ENCODE data around the gene NUP93.
A peak's percentile ranks its signal among the peaks of the same experiment; 100 is the strongest.

The NUP93 gene

DNA sequence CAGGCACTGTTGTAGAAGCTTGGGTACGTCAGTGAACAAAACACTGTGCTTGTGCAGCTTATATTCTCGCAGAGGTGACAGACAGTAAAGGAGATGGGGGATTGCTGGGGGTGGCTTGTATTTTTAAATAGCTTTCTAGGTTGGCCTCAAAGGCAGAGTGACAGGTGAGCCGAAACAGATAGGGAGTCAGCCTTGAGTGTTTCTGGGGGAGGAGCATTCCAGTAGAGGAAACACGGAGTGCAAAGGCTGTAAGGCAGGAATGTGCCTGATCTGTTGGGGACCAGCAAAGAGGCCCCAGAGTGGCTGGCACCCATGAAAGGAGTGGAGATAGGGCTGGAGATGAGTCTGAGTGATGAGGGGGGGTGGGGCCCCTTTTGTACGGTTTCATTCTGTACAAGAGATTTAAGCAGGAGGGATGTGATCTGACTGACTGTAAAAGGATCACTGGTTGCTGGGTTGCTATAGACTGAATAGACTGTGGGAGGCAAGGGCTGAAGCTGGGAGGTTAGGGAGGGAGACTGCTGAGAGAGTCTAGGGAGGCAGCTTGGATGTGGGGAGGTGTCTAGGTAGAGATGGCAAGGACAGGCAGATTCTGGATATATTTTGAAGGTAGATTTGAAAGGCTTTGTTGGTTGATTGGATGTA, 15.2 kb downstream of the NUP93 start:
- no peak for DNase-seq

DNA sequence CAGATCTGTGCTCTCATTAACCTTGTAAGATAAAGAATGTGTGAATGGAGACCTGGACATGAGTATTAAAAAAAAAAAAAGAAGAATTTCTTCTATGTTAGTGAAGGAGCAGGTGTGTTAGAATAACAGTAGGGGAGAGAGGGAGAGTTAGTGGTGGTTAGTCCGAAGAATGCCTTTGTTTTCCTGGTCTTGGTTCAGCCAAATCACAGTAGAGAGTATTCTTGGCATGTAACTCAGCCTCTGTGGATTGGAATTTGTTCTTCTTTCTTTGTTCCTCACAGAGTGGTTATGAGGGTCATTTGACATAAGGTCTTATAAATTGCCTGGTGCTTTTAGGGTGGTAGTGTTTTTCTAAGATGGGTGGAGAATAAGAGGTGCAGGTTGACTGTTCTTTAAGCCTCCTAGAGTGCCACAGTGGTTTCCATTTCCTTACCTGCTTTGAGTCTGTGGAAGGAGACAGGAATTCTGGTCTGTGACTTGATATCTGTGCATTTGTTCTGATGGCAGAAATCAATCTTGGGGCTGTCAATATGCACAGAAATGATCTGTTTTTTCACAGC, 17.6 kb downstream of the NUP93 start:
- DNase-seq, result no peak

DNA sequence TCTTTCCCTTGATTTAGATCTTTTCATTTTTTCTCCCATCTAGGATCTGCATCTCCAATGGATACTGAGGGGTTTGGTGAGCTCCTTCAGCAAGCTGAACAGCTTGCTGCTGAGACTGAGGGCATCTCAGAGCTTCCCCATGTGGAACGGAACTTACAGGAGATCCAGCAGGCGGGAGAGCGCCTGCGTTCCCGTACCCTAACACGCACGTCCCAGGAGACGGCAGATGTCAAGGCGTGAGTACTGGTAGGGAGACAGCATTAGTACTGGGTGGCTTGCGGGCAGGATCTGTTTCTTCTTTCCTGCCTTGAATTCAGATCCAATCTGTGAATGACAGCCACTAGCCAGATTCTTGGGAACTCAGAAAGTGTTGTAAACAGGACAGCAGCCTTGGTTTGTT, 18.3 kb downstream of the NUP93 start:
- DNase-seq, result no peak

DNA sequence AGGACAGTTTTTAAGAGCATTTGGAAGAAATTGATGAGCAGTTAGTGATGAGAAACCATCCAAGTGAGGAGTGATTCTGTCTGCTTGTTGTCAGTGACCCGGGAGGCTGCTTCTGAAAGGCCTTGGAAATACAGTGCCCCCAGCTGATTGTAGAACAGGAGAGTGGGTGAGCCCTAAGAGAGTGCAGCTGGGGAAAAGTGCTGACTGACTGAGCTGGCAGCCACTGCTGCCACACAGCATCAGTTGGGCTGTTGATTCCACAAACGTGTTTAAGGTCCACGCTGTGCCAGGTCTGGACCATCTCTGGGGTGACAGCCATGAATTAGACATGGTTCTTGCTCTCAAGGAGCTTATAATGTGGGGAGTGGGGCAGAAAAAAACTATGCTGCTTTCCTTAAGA, 18.9 kb downstream of the NUP93 start:
- no peak for DNase-seq

DNA sequence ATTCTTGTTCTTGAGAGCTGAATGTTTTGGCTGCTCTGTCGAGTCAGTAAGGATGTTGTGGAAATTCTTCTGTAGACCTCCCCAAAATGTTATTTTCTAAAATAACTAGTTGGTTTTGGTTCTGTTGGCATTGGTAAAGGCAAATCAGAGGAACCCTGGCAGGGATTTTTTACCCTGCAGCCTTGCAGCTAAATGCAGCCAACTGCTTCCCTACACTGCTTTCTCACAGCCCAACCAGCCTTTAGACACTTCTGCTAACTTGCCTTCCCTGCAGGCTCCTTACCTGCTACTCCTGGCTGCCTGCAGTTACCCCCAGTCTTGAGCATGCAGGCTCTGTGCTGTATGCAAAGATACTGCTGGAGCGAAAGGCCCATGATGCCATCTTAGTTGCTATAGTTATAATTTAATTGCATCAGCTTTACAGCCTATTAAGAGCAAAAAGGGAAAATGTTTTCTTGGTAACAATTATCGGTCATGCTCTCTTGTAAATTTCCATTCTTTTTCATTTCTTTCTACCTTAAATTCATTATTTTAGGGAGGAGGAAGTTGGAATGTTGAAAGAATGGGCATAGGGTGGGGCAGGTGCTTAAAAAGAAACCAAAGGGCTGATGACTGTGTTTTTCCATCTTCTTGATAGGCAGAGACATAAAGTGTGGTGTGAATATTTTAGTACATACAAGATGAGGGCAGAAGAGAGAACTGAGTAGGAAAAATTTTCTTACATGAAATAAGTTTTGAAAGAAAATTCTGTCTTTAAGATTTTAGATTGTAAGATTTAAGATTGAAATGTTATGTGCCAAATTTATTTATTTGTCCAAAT, 20.0 kb downstream of the NUP93 start:
- peak; percentile 38 for DNase-seq

DNA sequence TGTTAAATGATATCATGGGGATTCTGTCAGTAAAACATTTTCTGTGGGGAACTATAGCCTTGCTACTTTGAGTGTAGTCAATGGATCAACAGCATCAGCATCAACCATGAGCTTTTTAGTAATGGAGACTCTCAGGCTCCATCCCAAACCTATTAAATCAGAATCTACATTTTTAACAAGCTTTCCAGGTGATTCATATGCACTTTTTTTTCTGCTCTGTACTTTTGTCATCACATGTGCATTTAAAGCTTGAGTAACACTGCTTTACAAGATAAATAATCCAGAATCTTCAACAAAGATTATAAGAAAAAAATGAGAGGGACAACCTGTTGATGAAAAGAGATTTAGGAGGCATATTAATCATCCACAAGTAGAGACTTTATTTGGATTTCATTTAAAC, 23.5 kb downstream of the NUP93 start:
- no peak for DNase-seq

DNA sequence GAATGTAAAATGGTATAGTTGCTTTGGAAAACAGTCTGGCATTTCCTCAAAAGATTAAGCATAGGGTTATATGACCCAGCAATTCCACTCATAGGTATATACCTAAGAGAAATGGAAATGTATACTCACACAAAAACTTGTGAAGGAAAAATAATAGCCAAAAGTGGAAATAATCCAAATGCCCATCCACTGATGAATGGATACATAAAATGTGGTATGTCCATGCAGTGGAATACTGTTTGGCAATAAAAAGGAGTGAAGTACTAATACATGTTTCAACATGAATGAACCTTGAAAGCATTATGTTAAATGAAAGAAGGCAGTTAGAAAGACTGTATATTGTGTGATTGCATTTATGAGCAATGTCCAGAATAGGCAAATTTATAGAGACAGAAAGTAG, 25.1 kb downstream of the NUP93 start:
- no peak for DNase-seq

DNA sequence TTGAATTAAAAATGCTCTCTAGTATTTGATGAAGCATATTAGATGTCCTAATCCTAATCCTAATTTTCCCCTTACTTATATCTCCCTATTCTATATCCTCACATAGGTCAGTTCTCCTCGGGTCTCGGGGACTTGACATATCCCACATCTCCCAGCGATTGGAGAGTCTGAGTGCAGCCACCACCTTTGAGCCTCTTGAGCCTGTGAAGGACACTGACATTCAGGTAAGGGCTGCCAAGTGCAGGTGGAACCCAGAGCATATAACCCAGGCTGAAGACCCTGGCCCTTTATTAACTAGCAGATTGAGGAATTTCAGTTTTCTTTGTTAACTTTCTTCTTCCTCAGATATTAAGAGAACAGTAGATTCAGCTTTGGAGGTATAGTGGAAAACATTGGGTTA, 28.5 kb downstream of the NUP93 start:
- no peak for DNase-seq

DNA sequence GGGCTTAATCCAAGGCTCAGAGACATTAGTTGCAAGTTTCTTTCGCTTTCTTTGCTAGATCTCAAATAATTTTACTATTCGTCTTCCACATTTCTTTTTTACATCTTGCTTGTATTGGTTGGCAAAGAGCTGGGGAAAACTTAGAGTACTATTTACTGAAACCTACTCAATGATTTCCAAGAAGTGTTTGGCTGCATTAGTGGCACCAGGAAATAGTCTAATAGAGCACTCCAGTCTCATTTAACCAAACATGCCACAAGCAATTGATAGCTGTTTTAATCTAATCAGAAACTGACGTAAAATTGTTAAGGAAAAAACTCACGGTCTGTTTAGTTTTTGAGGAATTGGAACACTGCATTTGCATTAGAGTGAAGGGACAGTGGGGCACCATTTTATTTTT, 29.0 kb downstream of the NUP93 start:
- no peak for DNase-seq

DNA sequence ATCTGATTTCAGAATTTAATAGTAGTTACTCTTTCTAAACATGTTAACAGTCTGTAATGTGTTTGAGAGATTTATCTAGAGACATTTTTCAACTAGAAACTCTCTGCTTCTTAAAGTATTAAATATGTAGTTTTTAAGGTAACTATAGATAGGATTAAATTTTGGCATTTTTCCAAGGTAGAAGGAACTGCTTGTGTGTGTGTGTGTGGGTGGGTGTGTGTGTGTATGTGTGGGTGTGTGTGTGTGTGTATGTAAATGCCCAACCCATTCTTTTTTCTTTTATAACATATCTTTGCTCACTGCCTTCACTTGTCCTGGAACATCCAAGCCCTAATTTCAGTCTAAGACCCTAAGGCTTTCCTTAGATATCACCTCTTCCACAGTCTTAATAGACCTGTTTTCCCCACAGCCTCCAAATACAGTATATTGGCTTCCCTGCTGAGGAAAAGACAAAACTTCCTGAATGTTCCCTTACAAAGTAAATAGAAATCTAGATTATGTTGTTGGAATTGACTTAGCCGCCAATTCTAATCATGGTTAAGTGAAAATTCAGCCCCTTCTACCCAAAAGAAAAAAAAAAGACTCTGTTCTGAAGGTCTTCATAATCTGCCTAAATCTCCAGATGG, 33.5 kb downstream of the NUP93 start:
- DNase-seq, result no peak

DNA sequence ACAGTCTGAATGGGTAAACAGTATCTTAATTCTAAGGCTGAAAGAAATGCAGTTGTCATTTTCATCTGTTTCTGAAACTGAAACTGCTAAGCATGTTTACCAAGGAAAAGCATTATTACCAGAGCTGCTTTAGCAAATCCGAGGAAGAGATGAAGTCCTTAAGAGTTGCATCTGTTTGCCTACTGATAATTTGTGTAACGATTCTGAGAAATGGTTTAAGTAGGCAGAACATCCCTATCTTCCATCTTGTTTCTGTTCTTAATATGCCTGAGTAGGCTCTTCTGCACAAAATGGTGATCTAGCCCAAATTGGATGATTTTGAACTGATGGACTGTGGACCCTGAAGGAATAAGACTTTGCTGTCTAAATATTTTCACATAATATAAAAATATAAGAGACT, 34.9 kb downstream of the NUP93 start:
- no peak for DNase-seq

DNA sequence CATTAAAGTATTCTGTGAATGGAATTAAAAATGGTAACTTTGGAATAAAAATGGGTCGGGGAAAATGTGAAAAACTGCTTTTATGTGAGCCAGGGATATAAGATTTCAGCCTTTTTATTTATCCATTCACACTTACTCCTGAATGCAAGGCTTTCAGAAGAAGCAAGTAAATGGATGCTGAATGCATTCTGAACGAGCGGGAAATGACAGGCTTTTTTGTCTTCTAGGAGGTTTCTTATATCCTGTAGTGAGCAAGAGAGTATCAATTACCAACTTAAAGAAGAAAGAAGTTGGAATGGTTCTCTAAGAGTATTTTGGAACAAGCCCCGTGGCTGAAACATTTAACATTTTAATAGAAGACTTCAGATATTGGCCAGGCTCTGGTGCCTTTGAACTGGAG, 36.0 kb downstream of the NUP93 start:
- no peak for DNase-seq

DNA sequence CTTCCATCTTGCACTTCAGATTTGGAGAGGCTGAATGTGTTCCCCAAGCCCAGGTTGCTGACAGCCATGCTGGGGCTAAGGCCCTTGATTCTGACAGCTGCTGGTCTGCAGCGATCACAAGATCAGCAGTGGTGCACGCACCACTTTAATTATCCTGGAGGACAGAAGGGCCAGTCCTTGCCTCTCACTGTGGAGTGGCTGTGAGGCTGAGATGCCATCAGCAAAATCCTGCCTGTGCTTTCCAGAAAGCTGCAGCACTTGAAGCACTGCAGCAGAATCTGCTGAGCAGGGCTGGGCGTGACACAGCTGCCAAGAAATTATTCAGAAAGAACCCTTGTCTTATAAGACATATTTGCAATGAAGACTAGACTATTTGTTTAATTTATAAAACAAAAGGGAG, 37.1 kb downstream of the NUP93 start:
- DNase-seq, result no peak

DNA sequence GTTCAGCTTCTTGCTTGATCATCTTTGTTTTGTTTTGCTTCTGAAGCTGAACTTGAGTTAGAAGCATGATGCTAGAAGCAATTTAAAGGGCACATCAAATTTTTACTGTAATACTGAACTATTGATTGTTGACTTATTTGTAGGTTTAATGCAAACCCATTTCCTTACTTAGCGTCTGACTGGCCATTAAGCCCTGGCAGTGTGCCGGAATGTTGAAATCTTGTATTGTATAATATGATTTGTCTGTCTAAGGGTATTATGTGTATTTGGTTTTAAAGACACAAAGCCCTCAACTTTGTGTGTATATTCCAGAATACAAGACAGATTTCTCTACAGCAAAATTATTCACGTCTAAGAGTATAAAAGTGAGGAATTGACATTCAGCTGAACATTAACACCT, 39.7 kb downstream of the NUP93 start:
- DNase-seq, result no peak

DNA sequence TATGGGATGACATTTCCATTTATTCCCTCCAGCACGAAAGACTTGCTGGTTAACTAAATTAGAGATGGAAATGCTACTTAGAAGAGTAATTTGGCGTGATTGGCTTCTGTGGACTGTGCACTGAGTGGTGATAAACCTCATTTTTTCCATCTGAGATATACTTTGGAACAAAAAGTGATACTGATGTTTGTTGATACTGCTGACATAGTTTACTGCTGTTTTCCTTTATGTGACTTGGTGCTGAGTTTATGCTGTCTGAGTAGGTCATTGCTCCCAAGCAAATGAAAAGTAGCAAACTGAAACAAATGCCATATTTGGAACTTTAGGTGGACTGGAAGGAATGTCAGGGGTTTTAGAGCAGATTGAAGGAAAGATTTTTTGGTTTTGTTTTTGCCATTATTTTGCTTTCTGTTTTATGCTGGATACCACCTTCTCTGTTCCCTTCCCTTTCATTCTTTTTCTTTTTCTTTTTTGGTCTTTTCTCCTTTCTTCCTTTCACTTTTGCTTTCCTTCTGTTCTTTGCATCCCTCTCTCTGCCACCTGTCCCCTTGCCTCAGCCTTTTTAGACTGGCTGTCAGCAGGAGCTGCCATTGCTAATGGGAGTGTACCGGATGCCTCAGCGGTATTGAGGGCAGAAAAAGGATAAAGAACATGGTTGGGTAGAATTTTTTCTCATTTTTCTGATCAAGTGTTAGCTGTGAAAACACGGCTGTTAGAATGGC, 41.8 kb downstream of the NUP93 start:
- no peak for DNase-seq

DNA sequence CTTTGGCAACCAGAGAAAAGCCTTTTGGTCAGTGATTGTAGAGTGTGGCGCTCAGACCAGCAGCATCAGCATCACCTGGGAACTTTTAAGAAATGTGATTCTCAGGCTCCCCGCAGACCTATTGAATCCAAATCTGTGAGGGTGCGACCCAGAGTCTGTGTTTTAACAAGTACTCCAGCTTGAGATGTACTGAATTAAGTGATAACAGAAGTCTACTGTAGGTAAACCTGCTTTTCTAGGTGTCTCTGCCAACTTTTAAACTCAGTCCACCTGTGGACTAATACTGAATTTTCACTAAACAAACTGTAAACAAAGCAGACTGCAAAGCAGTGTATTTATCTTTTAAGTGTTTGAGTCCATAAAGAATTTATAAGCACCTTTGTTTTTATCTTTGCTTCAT, 43.6 kb downstream of the NUP93 start:
- DNase-seq, result no peak

DNA sequence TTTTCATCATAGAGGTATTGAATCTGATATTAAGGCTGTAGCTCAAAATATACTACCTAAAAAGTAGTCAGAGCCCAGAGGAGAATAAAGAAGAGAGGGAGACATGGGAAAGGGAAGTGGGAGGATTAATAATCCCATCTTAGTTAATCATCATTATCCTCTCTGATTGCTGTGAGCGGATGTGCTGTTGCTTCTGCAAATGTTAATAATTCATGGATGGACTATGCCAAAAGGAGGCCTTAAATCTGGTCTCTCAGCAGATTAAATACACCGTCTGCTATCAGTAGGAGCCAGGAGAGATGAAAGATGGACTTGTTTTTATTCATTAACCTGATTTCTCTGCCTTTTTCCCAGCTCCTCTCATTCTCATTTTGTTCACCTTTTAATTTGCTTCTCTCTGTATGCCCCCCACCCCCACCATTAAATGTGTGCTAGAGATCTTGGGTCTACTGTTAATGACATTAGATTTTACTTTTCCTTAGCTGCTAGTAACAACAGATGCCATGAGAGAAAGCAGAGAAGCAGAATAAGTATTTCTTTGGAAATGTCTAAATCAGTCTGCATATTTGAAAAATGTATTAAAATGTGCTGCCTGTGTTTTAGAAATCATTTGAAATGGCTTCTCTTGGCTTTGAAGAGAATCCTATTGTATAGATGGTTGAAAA, 44.2 kb downstream of the NUP93 start:
- no peak for DNase-seq

DNA sequence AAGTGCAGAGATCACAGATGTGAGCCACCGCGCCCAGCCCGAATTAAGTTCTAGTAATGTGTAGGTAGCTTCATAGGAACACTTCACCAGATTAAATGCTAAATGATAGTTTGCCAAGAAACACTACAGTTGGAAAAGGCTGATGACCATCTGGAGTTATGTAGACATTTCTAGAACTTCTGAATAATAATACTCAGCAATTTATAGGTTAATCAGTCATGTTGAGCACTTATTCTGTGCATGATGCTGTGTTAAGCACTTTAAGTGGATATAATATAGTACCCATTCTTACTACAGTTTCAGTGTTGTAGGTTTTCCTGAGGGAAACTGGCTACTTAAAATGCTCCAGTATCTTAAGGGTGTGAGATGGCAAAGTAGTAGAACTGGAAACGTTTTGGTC, 45.2 kb downstream of the NUP93 start:
- no peak for DNase-seq

DNA sequence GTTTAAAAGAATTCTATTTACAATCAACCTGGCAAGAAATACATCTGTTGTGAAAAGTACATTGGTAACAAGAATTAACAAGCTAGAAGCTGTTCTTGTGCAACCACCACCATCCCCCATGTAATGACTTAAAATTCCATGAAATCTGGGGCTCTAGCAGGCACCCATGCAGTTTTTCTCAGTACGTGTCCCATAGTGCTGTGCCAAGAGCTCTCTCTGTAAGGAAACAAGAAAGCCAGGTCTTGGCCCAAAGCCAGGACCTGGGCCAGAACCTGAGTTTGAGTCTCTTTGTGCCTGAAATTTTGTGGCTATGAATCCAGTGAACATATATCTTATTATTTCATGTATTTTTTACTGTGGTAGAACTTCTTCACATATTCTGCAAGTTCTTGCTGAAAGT, 46.6 kb downstream of the NUP93 start:
- peak; percentile 13 for DNase-seq

DNA sequence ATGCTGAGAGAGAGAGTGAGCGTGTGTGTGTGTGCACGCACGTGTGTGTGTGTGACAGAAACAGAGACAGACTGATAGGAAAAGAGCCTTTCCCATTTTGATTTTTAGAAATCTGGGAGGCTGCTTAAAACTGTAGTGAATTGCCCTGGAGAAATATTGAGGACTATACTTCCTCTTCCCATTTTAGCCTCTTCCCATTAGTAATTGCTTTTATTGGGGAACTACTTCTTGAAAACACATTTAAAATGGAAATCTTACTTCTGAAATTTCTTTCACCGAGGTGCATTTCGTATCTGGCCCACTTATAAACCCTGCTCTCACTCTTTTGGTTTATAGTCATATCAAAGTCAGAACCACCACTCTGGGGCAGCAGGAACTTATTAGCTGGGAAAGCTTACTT, 47.1 kb downstream of the NUP93 start:
- DNase-seq, result peak; percentile 34

DNA sequence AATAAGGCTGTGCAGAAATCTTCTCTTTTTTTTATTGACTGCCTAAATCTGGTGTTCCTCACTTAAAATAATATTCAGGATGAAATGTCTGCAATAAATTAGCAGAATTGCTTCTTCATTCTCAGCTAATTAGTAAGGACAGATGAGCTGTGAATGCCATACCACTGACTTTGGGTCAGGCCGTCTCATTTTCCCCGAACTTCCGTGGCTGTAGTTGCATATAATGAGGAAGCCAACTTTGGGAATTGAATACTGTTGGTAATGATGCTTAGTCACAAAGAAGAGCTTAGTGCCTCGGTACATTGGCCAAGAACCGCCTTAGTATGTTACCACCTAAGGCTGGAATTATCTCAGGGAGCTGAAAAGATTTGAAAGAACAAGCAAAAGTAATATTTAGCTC, 47.6 kb downstream of the NUP93 start:
- DNase-seq, result no peak

DNA sequence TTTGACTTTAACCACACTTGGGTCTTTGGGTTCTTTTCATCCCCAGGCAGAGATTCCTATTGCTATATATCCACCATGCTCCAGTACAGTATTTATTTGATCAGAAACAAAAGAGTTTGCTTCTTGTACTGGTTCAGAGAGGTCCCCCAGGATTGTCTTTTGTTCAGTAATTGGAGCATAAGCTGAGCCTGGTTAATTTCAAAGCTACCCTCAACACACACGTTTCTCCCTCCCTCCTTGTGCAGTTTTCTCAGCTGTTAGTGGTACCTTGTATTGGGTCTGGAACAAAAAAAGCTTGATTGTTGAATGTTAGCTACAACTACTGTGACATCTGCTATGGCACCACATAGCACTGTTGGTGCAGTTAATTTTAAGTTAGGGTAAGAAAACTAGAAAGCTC, 50.0 kb downstream of the NUP93 start:
- DNase-seq, result no peak

DNA sequence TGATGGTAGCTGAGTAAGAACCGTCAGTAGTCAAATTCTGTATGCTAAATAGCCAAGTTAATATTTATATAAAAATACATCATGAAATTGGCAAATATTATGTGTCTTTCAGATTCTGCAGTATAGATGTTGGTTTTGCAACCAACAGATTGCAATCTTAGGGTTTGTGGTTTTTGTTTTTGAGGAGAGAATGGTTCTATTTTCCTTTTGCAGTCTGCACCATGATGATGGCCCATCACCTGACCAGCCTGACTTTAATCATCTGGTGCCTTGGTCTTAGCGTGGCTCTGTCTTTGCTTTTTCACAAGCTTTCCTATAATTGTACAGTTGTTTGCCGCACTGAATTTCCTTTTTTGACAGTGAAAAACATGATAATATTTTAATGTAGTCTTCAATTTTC, 50.7 kb downstream of the NUP93 start:
- peak; percentile 78 for DNase-seq
